IPS DF 6.9 (cell line): ENCODE data around the gene DERL3.

ENCODE experiments used
- DNase-seq: peaks from one replicate; pipeline ENCODE4 v3.0.0-alpha.2; 2013; ENCODE audit warnings: low read depth, low spot score
- H3K27ac ChIP-seq: one replicate; pipeline ENCODE4 v1.5.1; 2013; ENCODE audit warnings: low read length, control low read depth
- H3K27me3 ChIP-seq: 2 replicates; pipeline ENCODE4 v1.6.1; 2013; ENCODE audit warnings: mild to moderate bottlenecking, low read length; ENCODE audit not compliant: control insufficient read depth, insufficient read depth
- H3K36me3 ChIP-seq: 2 replicates; pipeline ENCODE4 v1.6.1; 2013; ENCODE audit warnings: low read length; ENCODE audit not compliant: control insufficient read depth, insufficient read depth
- H3K4me1 ChIP-seq: 2 replicates; pipeline ENCODE4 v1.6.1; 2013; ENCODE audit warnings: low read length; ENCODE audit not compliant: control insufficient read depth, insufficient read depth
- H3K4me3 ChIP-seq: 2 replicates; pipeline ENCODE4 v1.5.1; 2013; ENCODE audit warnings: mild to moderate bottlenecking, low read length
- H3K9me3 ChIP-seq: 2 replicates; pipeline ENCODE4 v1.6.1; 2013; ENCODE audit warnings: low read length, inconsistent platforms; ENCODE audit not compliant: control insufficient read depth, insufficient read depth
- WGBS: extraction: QIAGEN DNeasy Blood & Tissue Kit; methylation state at CpG from one replicate; pipeline ENCODE4 v1.1.7; 2013; ENCODE audit warnings: mixed read lengths, missing lambda C conversion rate; ENCODE audit not compliant: insufficient read length, insufficient coverage; 5-methylcytosine and 5-hydroxymethylcytosine counted together

The DERL3 gene

DNA sequence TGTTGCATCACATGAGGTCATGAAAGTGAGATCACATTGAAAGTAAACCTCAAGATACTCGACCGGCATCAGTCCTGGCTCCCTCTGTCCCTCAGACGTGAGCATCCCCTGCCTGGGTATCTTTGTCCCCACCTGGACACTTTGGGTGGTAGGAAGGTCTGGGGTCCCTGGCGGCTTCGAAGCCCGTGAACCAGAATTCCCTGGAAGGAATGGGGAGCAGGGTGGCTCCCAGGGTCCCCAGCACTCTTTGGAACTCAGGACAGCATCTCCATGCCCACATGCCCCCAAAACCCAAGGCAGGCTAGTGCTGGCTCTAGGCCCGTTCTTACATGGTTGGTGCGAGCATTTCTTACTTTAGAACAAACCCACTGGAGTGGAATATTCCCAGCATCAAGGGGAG, 7.5 kb downstream of the DERL3 start:
- whole genome bisulfite sequencing, result no CpG with 5 or more reads among the region's 8 CpGs
- no peak for DNase-seq
- H3K27ac ChIP-seq, result no peak overlapping the region

DNA sequence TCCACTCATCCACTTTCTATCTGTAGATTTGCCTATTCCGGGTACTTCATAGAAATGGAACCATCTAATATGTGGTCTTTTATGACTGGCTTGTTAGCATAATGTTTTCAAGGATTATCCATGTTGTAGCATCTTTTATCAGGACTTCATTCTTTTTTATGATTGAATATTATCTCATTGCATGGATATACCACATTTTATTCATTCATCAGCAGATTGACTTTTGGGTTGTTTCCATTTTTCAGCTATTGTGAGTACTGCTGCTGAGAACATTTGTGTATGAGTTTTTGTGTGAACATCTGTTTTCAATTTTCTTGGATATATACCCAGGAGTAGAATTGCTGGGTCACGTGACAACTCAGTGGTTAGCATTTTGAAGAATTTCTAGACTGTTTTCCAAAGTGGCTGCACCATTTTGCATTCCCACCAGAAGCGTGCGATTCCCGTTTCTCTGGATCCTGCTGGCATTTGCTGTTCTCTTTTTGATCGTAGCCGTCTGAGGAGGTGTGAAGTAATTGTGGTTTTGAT, 8.9 kb downstream of the DERL3 start:
- Histone ChIP-seq H3K27ac (no peak overlapping the region), H3K4me3 (no peak overlapping the region), H3K9me3 (no peaks in the 10 kb centered on the region), H3K27me3 (no peaks in the 10 kb centered on the region), H3K4me1 (no peaks in the 10 kb centered on the region), H3K36me3 (peaks cover 39% of the 10 kb centered on the region)
- WGBS, result no CpG with 5 or more reads among the region's 7 CpGs
- DNase-seq, result no peak

More for the DNA sequence above, 7.5 kb downstream of the DERL3 start:
- no peaks in the 10 kb centered on the region for H3K27me3 ChIP-seq
- no peak overlapping the region for H3K4me3 ChIP-seq
- no peaks in the 10 kb centered on the region for H3K4me1 ChIP-seq
- H3K9me3 ChIP-seq, result no peaks in the 10 kb centered on the region
- peaks cover 38% of the 10 kb centered on the region for H3K36me3 ChIP-seq

DNA sequence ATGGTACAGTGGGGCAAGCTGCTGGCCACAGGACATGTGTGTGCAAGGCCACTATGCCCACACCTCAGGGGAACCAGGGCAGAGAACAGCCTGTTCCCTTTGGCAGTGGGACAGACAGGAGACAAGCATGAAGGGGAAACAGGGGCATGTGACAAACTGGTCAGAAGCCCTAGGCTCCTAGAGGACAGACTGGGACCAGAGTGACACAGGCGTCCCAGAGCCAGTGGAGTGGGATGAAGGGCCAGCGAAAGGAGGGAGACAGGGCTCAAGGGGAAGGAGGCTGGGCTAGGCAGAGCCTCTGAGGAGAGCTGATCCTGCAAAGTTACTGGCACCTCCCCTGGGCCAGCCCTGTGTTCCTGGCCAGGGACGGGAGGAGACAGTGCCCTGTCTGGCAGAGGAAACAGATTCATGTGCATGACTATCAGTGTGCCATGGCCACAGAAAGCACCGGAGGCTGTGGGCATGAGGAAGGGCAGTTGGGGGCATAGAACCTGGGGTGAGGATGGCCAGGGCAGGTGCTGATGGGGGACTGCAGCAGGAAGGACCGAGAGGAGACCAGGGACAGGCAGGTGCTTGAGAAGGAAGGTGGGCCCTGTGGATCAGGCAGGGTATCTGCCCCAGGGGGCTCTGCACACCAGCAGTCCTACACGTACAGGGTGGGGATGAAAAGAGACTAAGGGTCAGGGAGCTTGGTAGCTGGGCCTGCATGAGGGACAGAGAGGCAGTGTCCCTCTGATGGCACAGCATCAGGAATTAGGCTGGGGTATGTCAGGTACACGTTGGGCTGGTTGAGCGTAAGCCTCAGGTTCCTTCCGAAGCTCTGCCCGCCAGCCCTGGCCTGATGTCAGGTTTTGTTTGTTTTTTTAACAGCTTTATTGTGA, 9.8 kb downstream of the DERL3 start:
- no peak overlapping the region for H3K27ac ChIP-seq
- no peaks in the 10 kb centered on the region for H3K27me3 ChIP-seq
- WGBS, result no CpG with 5 or more reads among the region's 10 CpGs
- H3K4me3 ChIP-seq, result no peak overlapping the region
- no peaks in the 10 kb centered on the region for H3K9me3 ChIP-seq
- no peaks in the 10 kb centered on the region for H3K4me1 ChIP-seq
- peaks cover 38% of the 10 kb centered on the region for H3K36me3 ChIP-seq
- no peak for DNase-seq

DNA sequence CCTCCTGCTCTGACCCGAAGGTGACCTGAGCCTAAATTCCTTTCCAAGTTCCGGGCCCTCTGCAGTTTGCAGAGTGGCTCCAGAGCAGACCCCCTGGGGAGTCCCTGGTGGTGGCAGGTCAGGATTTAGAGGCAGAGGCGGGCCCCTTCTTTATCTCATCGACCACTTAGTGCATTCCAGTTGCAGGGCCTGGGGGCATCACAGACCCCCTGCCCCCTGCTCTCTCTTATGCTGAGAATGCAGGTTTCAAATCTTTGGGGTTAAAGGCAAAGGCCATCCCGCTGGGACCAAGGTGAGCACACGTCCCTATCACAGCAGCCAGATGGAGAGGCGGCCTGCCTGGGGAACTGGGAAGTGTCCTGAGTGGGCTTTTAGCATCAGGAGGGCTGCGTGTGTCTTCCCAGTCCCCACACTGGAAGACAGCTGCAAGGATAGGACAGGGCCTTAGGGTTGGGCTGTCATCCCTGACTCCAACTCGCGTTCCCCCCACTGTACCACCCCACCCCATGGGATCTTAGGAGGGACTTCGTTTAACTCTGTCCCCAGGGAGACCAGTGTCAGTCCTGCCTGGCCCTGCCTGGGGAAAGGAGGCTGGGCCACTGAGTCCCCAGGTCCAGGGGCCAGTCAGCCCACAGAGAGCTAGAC, 11.3 kb downstream of the DERL3 start:
- Histone ChIP-seq H3K9me3 (no peaks in the 10 kb centered on the region), H3K27me3 (no peaks in the 10 kb centered on the region), H3K4me3 (no peak overlapping the region), H3K27ac (no peak overlapping the region), H3K4me1 (no peaks in the 10 kb centered on the region), H3K36me3 (peaks cover 30% of the 10 kb centered on the region)
- WGBS, result no CpG with 5 or more reads among the region's 11 CpGs
- DNase-seq, result no peak

DNA sequence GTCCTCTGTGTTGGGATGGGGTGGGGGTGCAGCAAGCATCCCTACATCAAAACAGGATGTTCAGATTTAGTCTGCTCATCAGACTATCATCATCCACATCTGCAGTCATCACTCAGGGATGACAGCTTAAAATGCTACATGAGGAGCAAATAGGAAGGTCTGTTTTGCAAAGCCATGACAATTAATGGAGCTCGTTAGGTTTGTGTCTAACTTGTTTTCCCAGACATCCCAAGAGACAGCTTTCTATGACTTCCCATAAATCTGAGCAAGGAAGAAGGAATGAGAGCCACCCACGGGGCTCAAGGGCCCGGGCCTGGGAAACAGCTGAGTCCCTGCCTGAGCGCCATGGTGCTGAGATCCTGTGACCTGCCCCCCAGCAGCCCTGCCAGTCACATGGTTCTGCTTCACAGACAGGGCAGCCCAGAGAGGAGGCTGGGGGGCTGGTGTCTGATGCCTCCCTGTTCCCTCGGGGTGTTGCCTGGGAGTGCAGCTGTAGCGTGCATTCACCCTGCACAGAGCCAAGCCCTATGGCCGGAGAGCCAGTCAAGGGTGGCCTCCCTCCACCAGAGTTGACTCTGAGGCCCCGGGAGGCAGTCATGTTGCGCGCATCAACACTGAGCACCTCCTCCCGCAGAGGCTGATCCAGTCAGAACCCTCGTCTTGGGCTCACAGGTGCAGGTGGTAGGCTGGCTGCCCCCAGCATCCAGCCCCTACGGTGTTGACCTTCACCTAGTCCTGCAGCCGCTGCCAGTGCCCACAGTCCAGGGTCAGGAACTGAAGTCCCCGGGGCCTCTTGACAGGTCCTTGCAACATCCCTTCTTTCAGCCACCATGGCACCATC, 12.1 kb downstream of the DERL3 start:
- no peaks in the 10 kb centered on the region for H3K9me3 ChIP-seq
- no peak overlapping the region for H3K4me3 ChIP-seq
- peaks cover 30% of the 10 kb centered on the region for H3K36me3 ChIP-seq
- DNase-seq, result no peak
- no peaks in the 10 kb centered on the region for H3K4me1 ChIP-seq
- WGBS, result no CpG with 5 or more reads among the region's 15 CpGs
- no peaks in the 10 kb centered on the region for H3K27me3 ChIP-seq
- H3K27ac ChIP-seq, result no peak overlapping the region

DNA sequence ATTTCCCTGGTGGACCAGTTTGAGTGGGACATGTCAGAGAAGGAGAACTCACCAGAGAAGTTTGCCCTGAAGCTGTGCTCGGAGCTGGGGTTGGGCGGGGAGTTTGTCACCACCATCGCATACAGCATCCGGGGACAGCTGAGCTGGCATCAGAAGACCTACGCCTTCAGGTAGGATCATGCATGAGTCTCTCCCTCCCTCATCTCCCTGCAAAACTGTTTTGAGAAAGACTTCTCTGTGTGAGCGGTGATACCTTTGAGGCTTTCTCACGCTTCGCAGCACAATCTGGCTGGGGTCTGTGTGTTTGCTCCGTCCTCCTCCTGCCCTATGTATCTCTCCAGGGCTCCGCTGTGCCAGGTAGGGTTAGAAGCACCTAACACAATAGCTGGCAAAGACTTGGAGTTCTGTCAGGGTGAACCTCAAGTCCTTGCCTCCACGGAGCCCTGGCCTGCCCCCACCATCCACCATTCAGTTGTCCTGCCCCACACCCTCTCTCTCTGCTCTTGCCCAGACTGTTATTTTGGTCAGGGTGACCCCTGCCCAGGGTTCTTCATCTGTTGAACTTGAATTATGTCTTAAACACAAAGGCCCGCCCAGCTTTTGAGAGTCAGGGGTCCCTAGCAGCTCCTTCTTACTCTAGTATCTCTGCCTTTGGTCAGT, 13.4 kb downstream of the DERL3 start:
- no CpG with 5 or more reads among the region's 12 CpGs for WGBS
- no peaks in the 10 kb centered on the region for H3K4me1 ChIP-seq
- peaks cover 30% of the 10 kb centered on the region for H3K36me3 ChIP-seq
- H3K27ac ChIP-seq, result no peak overlapping the region
- no peaks in the 10 kb centered on the region for H3K27me3 ChIP-seq
- H3K9me3 ChIP-seq, result no peaks in the 10 kb centered on the region
- H3K4me3 ChIP-seq, result no peak overlapping the region
- no peak for DNase-seq

DNA sequence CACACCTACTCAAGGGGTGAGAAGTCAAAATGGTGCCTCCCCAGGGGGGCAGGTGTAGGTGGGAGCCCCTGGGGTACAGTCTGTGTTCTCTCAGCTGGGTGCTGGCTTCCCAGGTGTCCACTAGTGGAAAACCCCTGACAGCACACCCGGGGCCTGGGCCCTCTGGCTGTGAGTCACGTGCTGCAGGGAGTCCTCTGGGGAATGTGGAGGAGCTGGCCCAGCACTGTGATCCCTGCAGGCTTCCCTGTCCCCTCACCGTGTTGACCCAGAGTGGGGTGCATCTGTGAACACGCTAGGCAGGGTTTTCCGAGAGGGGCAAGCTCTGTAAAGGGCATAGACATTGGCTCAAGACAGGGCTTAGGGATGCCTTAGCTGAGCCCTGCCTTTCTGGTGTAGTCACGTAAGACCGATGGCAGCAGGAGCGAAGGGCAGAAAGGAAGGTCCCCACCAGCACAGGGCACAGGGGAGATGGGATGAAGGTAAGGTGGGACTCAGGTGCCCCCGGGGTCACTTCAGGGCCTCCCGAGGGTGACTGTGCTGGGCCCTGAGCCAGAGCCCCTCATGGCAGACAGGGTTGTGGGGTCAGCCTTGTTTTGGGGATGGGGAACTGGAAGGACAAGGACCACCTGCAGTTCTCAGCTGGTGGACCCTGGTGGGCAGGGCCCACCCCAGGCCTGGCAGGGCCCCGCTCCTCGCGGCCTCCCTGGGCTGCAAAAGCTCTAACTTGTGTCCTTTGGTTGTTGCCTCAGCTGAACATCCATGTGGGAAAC, 14.1 kb downstream of the DERL3 start:
- Histone ChIP-seq H3K27me3 (no peaks in the 10 kb centered on the region), H3K4me1 (no peaks in the 10 kb centered on the region), H3K27ac (no peak overlapping the region), H3K4me3 (no peak overlapping the region), H3K36me3 (peaks cover 30% of the 10 kb centered on the region), H3K9me3 (no peaks in the 10 kb centered on the region)
- DNase-seq, result no peak
- WGBS, result no CpG with 5 or more reads among the region's 13 CpGs

DNA sequence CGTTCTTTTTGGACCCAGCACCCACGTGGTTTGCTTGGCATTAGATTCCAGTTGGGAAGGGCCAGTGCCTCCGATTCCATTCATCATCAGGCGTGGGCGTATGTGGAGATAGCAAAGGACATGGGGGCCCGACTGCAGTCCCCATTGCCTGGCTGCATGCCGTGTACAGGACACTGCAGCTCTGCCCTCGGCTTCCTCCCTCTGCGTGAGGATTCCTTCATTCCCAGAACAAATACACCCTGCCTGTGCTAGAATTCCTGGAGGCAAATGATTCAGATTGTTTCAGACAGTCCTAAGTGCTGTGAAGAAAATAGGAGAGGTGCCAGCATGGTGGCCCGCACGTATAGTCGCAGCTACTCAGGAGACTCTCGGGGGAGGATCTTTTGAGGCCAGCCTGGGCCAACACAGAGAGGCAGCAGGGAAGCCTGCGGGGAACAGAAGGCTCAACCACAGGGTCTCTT, 15.4 kb downstream of the DERL3 start:
- Histone ChIP-seq H3K9me3 (no peaks in the 10 kb centered on the region), H3K36me3 (peaks cover 29% of the 10 kb centered on the region), H3K27ac (no peak overlapping the region), H3K27me3 (no peaks in the 10 kb centered on the region), H3K4me3 (no peak overlapping the region), H3K4me1 (no peaks in the 10 kb centered on the region)
- DNase-seq, result no peak
- no CpG with 5 or more reads among the region's 14 CpGs for WGBS

DNA sequence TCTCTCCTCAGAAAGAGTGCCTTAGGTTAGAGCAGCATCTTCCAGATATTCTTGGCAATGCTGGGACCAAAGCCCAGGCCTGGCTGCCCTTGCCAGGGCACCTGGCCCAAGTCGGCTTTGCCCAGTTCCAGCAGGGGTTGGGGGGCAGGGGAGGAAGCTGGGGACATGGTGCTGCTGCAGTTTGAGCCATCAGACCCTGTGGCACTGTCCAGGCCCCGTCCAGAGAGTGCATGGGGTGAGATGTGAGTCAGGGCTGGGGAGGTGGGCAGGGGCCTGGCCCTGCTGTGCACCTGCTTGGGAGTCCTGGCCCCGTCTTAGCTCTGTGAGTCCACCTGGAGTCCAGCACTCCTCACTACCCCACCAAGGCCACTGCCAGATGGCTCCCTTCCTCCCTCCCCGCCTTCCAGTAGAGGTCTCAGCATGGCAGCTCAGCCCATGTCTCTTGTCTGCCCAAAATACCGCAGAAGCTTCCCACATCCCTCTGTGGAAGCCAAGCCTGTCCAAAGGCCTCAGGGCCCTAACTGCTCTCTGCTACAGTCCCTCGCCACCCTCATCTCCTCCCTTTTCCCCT, 16.6 kb downstream of the DERL3 start:
- no CpG with 5 or more reads among the region's 6 CpGs for WGBS
- peaks cover 31% of the 10 kb centered on the region for H3K36me3 ChIP-seq

More for the DNA sequence above, 16.6 kb downstream of the DERL3 start:
- Histone ChIP-seq H3K4me3 (no peak overlapping the region), H3K4me1 (no peaks in the 10 kb centered on the region), H3K27ac (no peak overlapping the region), H3K9me3 (no peaks in the 10 kb centered on the region), H3K27me3 (no peaks in the 10 kb centered on the region)
- no peak for DNase-seq
